NCI-H1436 treated with DMSO at 0.1 percent for 48 hours (cell line): ENCODE measurements around the gene RNASE1.
"Not testable (repeated sequence)": the region's sequence is repeated elsewhere in the genome, so short reads cannot be mapped to it uniquely, and the experiment has no call there.

Experiments used
- DNase-seq: peaks from one replicate; lab custom pipeline; 2025; lab: John Stamatoyannopoulos, UW

Gene RNASE1

DNA sequence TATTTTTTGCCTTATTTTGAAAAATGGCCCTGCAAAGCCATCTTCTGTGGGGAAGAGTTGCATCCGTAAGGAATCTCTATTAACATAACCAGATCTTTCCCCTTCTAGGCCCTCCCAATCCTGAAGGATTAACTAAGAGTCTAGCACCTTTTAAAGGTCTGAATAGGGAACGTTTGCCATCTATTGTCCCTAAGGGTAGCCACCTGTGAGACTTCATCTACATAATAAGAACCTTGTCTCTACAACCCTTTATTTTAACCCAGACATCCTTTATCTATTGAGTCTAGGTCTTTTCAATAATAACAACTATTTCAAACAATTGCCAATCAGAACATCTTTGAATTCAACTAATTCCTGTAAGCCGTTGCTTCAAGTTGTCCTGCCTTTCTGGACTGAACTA lies 30.0 kb downstream of the RNASE1 start:
- no peak for DNase-seq

DNA sequence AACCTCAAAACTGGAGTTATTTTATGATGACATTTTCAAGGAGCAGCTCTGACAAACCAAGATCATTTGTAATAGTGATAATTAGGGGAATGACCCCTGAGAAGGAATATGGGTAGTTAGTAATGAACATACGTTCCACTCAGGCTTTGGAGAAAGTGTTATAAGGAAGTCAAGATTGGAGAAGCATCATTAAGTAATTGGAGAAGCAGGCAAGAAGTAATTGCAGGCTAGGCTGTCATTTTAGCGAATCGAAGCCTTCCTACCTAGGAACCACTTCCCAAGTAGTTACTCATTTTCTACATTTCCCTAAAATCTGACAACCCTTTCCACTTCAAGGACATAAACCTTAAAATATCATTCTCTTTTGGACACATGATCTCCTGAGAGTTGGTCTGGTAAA lies 33.2 kb downstream of the RNASE1 start:
- no peak for DNase-seq

DNA sequence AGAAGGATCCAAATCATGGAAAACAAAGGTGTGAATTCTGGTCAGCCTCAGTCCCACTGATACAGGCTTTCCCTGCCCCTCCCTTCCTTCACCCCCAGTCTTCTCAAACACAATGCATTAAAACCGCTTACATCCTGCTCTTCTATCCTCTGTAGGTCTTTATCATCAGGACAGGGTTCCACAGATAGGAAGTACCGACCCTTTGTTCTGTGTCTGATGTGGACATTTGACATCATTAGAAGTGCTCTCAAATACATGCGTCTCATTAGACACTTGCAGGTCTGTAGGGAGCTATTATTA lies 34.1 kb downstream of the RNASE1 start:
- no peak for DNase-seq

DNA sequence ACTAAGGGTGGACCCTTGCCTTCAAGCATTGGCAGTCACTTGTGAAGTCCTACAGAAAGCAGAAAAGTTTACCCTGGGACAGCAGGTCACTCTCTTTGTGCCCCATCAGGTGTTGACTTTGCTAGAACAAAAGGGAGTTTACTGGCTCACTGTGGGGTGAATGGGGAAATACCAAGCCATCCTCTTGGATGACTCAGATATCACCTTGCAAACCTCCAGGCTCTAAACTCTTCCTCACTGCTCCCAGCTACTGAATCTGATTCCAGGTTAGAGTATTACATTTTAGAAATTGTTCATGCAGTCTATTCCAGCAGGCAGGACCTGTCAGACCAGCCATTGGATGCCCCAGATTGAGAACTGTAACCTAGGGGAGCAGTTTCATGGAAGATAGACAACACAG lies 41.7 kb downstream of the RNASE1 start:
- no peak for DNase-seq

DNA sequence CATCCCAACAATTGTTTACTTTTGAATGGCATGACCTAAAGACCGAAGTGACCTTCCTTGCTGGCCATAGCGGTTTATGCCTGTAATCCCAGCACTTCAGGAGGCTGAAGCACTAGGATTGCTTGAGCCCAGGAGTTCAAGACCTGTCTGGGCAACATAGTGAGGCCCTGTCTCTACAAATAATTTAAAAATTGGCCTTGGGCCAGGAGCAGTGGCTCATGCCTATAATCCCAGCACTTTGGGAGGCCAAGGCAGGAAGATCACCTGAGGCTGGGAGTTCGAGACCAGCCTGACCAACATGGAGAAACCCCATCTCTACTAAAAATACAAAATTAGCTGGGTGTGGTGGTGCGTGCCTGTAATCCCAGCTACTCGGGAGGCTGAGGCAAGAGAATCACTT lies 43.2 kb downstream of the RNASE1 start:
- DNase-seq: not testable (repeated sequence)

DNA sequence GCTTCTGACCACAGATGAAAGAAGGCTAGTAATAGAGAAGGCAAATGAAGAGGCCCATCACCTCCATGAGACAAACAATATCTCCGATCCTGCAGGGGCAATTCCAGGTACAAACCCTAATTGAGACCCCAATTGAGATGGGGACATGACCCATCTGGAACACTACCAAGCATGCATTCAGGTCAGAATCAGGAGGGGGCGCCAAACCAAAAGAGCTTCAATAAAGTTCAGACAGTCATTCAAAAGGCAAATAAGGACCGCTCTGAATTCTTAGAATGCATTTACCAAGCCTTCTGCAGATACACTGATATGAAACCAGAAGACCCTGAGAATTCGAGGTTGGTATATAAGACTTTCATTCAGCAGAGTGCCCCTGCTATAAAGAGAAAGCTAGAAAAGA lies 44.7 kb downstream of the RNASE1 start:
- DNase-seq: no peak

DNA sequence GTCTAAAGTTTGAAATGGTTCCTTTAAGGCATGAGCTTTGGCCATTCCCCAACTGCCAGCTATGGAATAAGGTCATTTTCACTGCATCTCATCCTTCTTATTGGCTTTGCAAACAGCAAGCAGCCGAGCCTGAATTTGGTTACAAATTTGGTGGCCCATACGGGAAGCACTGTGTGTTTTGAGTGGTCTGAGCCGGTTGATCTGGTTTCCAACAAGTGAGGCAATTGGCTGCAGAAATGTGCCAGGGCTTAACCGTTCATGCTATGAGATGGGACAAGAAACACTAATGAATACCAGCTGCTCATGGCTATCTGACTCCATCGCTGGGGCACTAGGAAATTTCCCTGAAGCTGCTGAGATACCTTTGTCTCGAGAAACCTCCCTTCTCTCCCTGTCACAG lies 47.6 kb downstream of the RNASE1 start:
- DNase-seq: no peak

DNA sequence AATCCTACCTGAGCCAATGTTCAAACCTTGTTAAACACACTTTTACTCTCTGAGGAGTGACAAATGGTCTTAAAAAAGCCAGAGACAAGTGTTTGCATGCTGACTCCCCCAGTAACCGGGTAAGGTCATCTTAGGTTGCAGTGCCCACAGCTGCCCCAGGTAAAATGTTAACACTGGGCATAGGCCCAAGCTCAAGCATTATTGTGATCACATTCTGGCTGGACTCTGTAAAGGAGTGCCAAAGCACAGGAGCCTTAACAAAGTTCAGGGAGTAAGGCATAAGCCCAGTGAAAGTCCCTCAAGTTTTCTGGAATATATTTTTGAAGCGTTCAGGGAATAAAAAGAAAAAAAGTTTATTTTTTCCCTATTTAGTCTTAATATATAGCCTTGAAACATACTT lies 48.3 kb downstream of the RNASE1 start:
- DNase-seq: no peak

DNA sequence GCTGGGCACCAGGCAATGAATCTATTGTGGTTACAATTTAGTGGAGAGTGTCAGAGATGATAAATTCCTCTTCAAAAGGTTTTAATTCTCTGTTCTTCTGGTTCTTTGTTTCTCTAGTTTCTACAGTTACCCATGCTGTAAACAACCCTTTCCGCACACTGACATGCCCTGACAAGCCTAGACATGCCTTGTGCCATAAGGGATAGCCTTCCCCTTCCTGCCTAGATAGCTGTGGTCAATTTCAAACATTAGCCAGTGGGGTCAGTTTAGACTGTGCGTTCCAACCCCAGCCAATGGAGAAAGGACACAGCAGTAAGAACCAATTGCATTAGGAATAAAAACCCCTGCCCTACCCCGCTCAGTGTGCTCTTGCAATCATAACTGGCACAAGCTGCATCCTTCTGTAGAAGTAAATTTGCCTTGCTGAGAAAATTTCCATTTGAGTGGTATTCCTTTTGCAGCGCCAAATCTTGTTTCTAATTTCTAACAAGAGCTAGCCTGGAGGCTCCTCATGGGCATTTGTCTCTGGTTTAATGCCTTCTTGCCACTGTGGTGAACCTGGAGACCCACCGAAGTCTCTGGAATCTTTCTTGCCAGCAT lies 50.6 kb downstream of the RNASE1 start:
- no peak for DNase-seq
